Neuronal stem cell (in vitro differentiated cells): ENCODE measurements around the gene NXPH2.

ENCODE experiments used
- DNase-seq: peaks from one replicate; pipeline ENCODE4 v3.0.0-alpha.2; 2013; ENCODE audit warnings: low spot score
- H2AFZ ChIP-seq: one replicate; pipeline ENCODE4 v1.6.1; 2013; ENCODE audit warnings: mild to moderate bottlenecking, low read length, inconsistent platforms
- H2AK5ac ChIP-seq: 2 replicates; pipeline ENCODE4 v1.6.1; 2013; ENCODE audit warnings: low read depth, mild to moderate bottlenecking, inconsistent platforms, low read length, moderate library complexity, mixed read lengths
- H2BK120ac ChIP-seq: 2 replicates; pipeline ENCODE4 v1.6.1; 2013; ENCODE audit warnings: low read depth, mild to moderate bottlenecking, inconsistent platforms, low read length, moderate library complexity, mixed read lengths
- H2BK12ac ChIP-seq: one replicate; pipeline ENCODE4 v1.6.1; 2013; ENCODE audit warnings: low read length, inconsistent platforms
- H2BK15ac ChIP-seq: 2 replicates; pipeline ENCODE4 v1.6.1; 2013; ENCODE audit warnings: mild to moderate bottlenecking, low read length, inconsistent platforms, mixed read lengths
- H2BK5ac ChIP-seq: one replicate; pipeline ENCODE4 v1.6.1; 2013; ENCODE audit warnings: inconsistent platforms, mild to moderate bottlenecking, low read length, moderate library complexity
- H3K14ac ChIP-seq: one replicate; pipeline ENCODE4 v1.6.1; 2013; ENCODE audit warnings: low read length, inconsistent platforms
- H3K18ac ChIP-seq: 2 replicates; pipeline ENCODE4 v1.6.1; 2013; ENCODE audit warnings: low read length, inconsistent platforms
- H3K23ac ChIP-seq: 2 replicates; pipeline ENCODE4 v1.6.1; 2013; ENCODE audit warnings: low read depth, mild to moderate bottlenecking, mixed read lengths, low read length, inconsistent platforms; ENCODE audit not compliant: poor library complexity
- H3K27ac ChIP-seq: replicated peaks from 3 replicates; pipeline ENCODE4 v1.5.1; 2013; ENCODE audit warnings: low read length, inconsistent platforms
- H3K27me3 ChIP-seq, 3 experiments: 2 replicates each; pipeline ENCODE4 v1.6.1; 2013; ENCODE audit warnings: low read length in 3 of 3, mild to moderate bottlenecking in 2 of 3, inconsistent platforms in 1 of 3, low read depth in 1 of 3, mixed read lengths in 1 of 3, moderate library complexity in 1 of 3; ENCODE audit not compliant: control insufficient read depth in 3 of 3, insufficient read depth in 3 of 3
- H3K36me3 ChIP-seq, 2 donors: replicated peaks in 1 of 2; 2 replicates each; pipeline ENCODE4 v1.6.1; 2013; ENCODE audit warnings: low read length in 2 of 2; ENCODE audit not compliant: control insufficient read depth in 2 of 2, insufficient read depth in 2 of 2
- H3K4ac ChIP-seq: 2 replicates; pipeline ENCODE4 v1.6.1; 2013; ENCODE audit warnings: inconsistent platforms, mild to moderate bottlenecking, low read length, moderate library complexity
- H3K4me1 ChIP-seq, 2 donors: 1 replicate in 1 of 2; 2 replicates in 1 of 2; pipeline ENCODE4 v1.6.1; 2013; ENCODE audit warnings: low read length in 2 of 2, low read depth in 1 of 2; ENCODE audit not compliant: control insufficient read depth in 2 of 2, insufficient read depth in 1 of 2
- H3K4me2 ChIP-seq: one replicate; pipeline ENCODE4 v1.6.1; 2013; ENCODE audit warnings: mild to moderate bottlenecking, low read length, inconsistent platforms; ENCODE audit not compliant: insufficient read depth, poor library complexity, severe bottlenecking
- H3K4me3 ChIP-seq, 2 donors: 2 replicates each; pipeline ENCODE4 v1.5.1; 2013; ENCODE audit warnings: low read length in 2 of 2, mild to moderate bottlenecking in 2 of 2, inconsistent platforms in 1 of 2, moderate library complexity in 1 of 2
- H3K79me1 ChIP-seq: one replicate; pipeline ENCODE4 v1.6.1; 2013; ENCODE audit warnings: low read depth, mild to moderate bottlenecking, inconsistent platforms, low read length, moderate library complexity
- H3K9ac ChIP-seq: one replicate; pipeline ENCODE4 v1.6.1; 2013; ENCODE audit warnings: mild to moderate bottlenecking, low read depth, low read length, inconsistent platforms; ENCODE audit not compliant: poor library complexity
- H3K9me3 ChIP-seq, 2 donors: replicated peaks in 1 of 2; 2 replicates each; pipeline versions ENCODE3 to v1.6.1; 2013; ENCODE audit warnings: low read length in 2 of 2, mild to moderate bottlenecking in 2 of 2, inconsistent platforms in 1 of 2, low read depth in 1 of 2, mixed read lengths in 1 of 2, moderate library complexity in 1 of 2; ENCODE audit not compliant: control insufficient read depth in 2 of 2, insufficient read depth in 1 of 2
- H4K8ac ChIP-seq: one replicate; pipeline ENCODE4 v1.6.1; 2013; ENCODE audit warnings: low read depth, mild to moderate bottlenecking, inconsistent platforms, low read length, moderate library complexity
- H4K91ac ChIP-seq: one replicate; pipeline ENCODE4 v1.6.1; 2013; ENCODE audit warnings: low read length, low read depth, mild to moderate bottlenecking, inconsistent platforms; ENCODE audit not compliant: poor library complexity
- WGBS, 2 donors: extraction: QIAGEN DNeasy Blood & Tissue Kit; methylation state at CpG; one replicate each; pipeline ENCODE4 v1.1.7; 2013; ENCODE audit warnings: missing lambda C conversion rate in 2 of 2, mixed read lengths in 1 of 2; ENCODE audit not compliant: insufficient read length in 2 of 2, insufficient replicate concordance in 1 of 2; ENCODE audit errors: extremely low coverage in 2 of 2; 5-methylcytosine and 5-hydroxymethylcytosine counted together

Gene NXPH2

GRCh38 chr2:138665937-138666336 is 114.3 kb downstream of the NXPH2 start:
- Histone ChIP-seq H4K8ac (no peak overlapping the region), H3K4me1 (no peaks in the 10 kb centered on the region), H3K14ac (no peak overlapping the region), H3K27me3 (no peaks in the 10 kb centered on the region), H3K4me3 (no peak overlapping the region), H3K36me3 (peaks cover 0 to 2% of the 10 kb centered on the region in 2 donors), H2AFZ (no peak overlapping the region), H3K4me2 (no peak overlapping the region), H3K27ac (no peak overlapping the region), H3K18ac (no peak overlapping the region), H2AK5ac (no peak overlapping the region), H3K9ac (no peak overlapping the region), H2BK12ac (no peak overlapping the region), H3K79me1 (peaks cover 2% of the 10 kb centered on the region), H3K23ac (no peak overlapping the region), H2BK15ac (no peak overlapping the region), H2BK5ac (no peak overlapping the region), H3K9me3 (no peaks in the 10 kb centered on the region), H4K91ac (no peak overlapping the region), H2BK120ac (no peak overlapping the region), H3K4ac (no peak overlapping the region)
- DNase-seq, result no peak
- no CpG with 5 or more reads among the region's 2 CpGs for WGBS, 2 donors

GRCh38 chr2:138658187-138658894 is 121.8 kb downstream of the NXPH2 start:
- no peak overlapping the region for H3K4me2 ChIP-seq
- no peaks in the 10 kb centered on the region for H3K36me3 ChIP-seq
- peaks cover 0 to 3% (median 0%) of the 10 kb centered on the region in 3 experiments for H3K27me3 ChIP-seq
- no peak overlapping the region for H2AK5ac ChIP-seq
- no peak overlapping the region for H3K9ac ChIP-seq
- H3K14ac ChIP-seq, result no peak overlapping the region
- no peak overlapping the region for H4K91ac ChIP-seq
- no peak overlapping the region for H2BK120ac ChIP-seq
- no peak overlapping the region for H3K18ac ChIP-seq
- no peak overlapping the region for H2BK15ac ChIP-seq
- no peaks in the 10 kb centered on the region for H3K9me3 ChIP-seq
- H3K4me1 ChIP-seq, result no peaks in the 10 kb centered on the region
- H4K8ac ChIP-seq, result no peak overlapping the region
- H3K23ac ChIP-seq, result no peak overlapping the region
- H2AFZ ChIP-seq, result no peak overlapping the region
- H3K27ac ChIP-seq, result no peak overlapping the region
- H2BK5ac ChIP-seq, result no peak overlapping the region
- WGBS, 2 donors, result no CpG with 5 or more reads among the region's 3 CpGs
- H3K79me1 ChIP-seq, result no peaks in the 10 kb centered on the region
- no peak overlapping the region for H2BK12ac ChIP-seq
- H3K4me3 ChIP-seq, result no peak overlapping the region
- DNase-seq, result no peak
- no peak overlapping the region for H3K4ac ChIP-seq

GRCh38 chr2:138654146-138654545 is 126.0 kb downstream of the NXPH2 start:
- Histone ChIP-seq H2BK120ac (no peak overlapping the region), H2BK5ac (no peak overlapping the region), H3K9me3 (no peaks in the 10 kb centered on the region), H4K8ac (no peak overlapping the region), H3K27ac (no peak overlapping the region), H4K91ac (no peak overlapping the region), H3K27me3 (peaks cover 0 to 14% (median 0%) of the 10 kb centered on the region in 3 experiments), H3K4ac (no peak overlapping the region), H3K4me3 (no peak overlapping the region), H3K36me3 (no peaks in the 10 kb centered on the region), H3K18ac (no peak overlapping the region), H3K9ac (no peak overlapping the region), H2BK12ac (no peak overlapping the region), H3K23ac (no peak overlapping the region), H2BK15ac (no peak overlapping the region), H3K4me2 (no peak overlapping the region), H2AK5ac (no peak overlapping the region), H2AFZ (no peak overlapping the region), H3K4me1 (no peaks in the 10 kb centered on the region), H3K14ac (no peak overlapping the region), H3K79me1 (no peaks in the 10 kb centered on the region)
- DNase-seq, result no peak
- no CpG with 5 or more reads among the region's 4 CpGs for WGBS, 2 donors

- H3K14ac ChIP-seq, result no peak overlapping the region
- H2BK12ac ChIP-seq, result no peak overlapping the region
- no peaks in the 10 kb centered on the region for H3K36me3 ChIP-seq
- no peak overlapping the region for H3K23ac ChIP-seq
- H2BK15ac ChIP-seq, result no peak overlapping the region
- H2BK120ac ChIP-seq, result no peak overlapping the region
- no peaks in the 10 kb centered on the region for H3K4me1 ChIP-seq
- H2BK5ac ChIP-seq, result no peak overlapping the region
- H3K79me1 ChIP-seq, result no peaks in the 10 kb centered on the region
- no peak overlapping the region for H3K4me2 ChIP-seq
- no peak overlapping the region for H3K4me3 ChIP-seq
- no peak overlapping the region for H4K91ac ChIP-seq
- no peak overlapping the region for H3K9ac ChIP-seq
- H3K9me3 ChIP-seq, result no peaks in the 10 kb centered on the region
- no peak overlapping the region for H3K18ac ChIP-seq
- no peak overlapping the region for H2AFZ ChIP-seq
- H4K8ac ChIP-seq, result no peak overlapping the region
- WGBS, 2 donors, result 100% methylated on average over 1 of the region's 5 CpGs; no CpG with 5 or more reads in 1 of the 2 donors
- no peak for DNase-seq
- no peak overlapping the region for H3K4ac ChIP-seq
- H3K27me3 ChIP-seq, result peaks cover 0 to 14% (median 0%) of the 10 kb centered on the region in 3 experiments
- no peak overlapping the region for H2AK5ac ChIP-seq
- H3K27ac ChIP-seq, result no peak overlapping the region
Measured at GRCh38 chr2:138652378-138652777, 127.8 kb downstream of the NXPH2 start.
